HuH-7.5 (cell line): ENCODE measurements around the gene EIF4ENIF1.
A peak's percentile ranks its signal among the peaks of the same experiment; 100 is the strongest.
"Not testable (repeated sequence)": the region's sequence is repeated elsewhere in the genome, so short reads cannot be mapped to it uniquely, and the experiment has no call there.

Experiments
- DNase-seq: peaks from one replicate; pipeline ENCODE4 v3.0.0; 2011; ENCODE audit warnings: low spot score

Gene EIF4ENIF1

GRCh38 chr22:31489632-31490495 lies at the start of gene EIF4ENIF1:
Gene EIF4ENIF1 (minus strand): TSS chr22:31489842. CDS start chr22:31488718, 1,124 bp downstream.
- DNase-seq = peak; percentile 88

- DNase-seq = no peak
These were observed 49.2 kb upstream of the EIF4ENIF1 start for GRCh38 chr22:31538815-31539214.

- no peak for DNase-seq
These were observed 47.4 kb upstream of the EIF4ENIF1 start for GRCh38 chr22:31537019-31537535.

GRCh38 chr22:31533374-31533773 lies 43.7 kb upstream of the EIF4ENIF1 start:
- no peak for DNase-seq

GRCh38 chr22:31532060-31532459 lies 42.4 kb upstream of the EIF4ENIF1 start:
- no peak for DNase-seq

- DNase-seq = no peak
These were observed 41.2 kb upstream of the EIF4ENIF1 start for GRCh38 chr22:31530823-31531195.

GRCh38 chr22:31526270-31526669 lies 36.6 kb upstream of the EIF4ENIF1 start:
- DNase-seq = no peak

GRCh38 chr22:31524132-31524531 lies 34.5 kb upstream of the EIF4ENIF1 start:
- not testable (repeated sequence) for DNase-seq

GRCh38 chr22:31520051-31520450 lies 30.4 kb upstream of the EIF4ENIF1 start:
- no peak for DNase-seq

- DNase-seq = no peak
These were observed 19.6 kb upstream of the EIF4ENIF1 start for GRCh38 chr22:31509061-31509762.

- no peak for DNase-seq
These were observed 18.9 kb upstream of the EIF4ENIF1 start for GRCh38 chr22:31508536-31508935.

- not testable (repeated sequence) for DNase-seq
These were observed 17.9 kb upstream of the EIF4ENIF1 start for GRCh38 chr22:31507517-31507916.

- DNase-seq = no peak
These were observed 14.6 kb upstream of the EIF4ENIF1 start for GRCh38 chr22:31504282-31504681.

GRCh38 chr22:31503211-31503964 lies 13.7 kb upstream of the EIF4ENIF1 start:
- DNase-seq = no peak

GRCh38 chr22:31501738-31502137 lies 12.1 kb upstream of the EIF4ENIF1 start:
- DNase-seq = no peak

GRCh38 chr22:31497148-31497938 lies 7.7 kb upstream of the EIF4ENIF1 start:
- no peak for DNase-seq

GRCh38 chr22:31496735-31497146 lies 7.1 kb upstream of the EIF4ENIF1 start:
- DNase-seq = no peak

GRCh38 chr22:31496007-31496734 lies 6.5 kb upstream of the EIF4ENIF1 start, which contains the start of gene SFI1:
Gene SFI1 (plus strand): TSS chr22:31496536. CDS start chr22:31508285, 11,749 bp downstream.
- peak; percentile 80 for DNase-seq

GRCh38 chr22:31495343-31495742 lies 5.7 kb upstream of the EIF4ENIF1 start:
- DNase-seq = no peak

GRCh38 chr22:31493355-31493754 lies 3.7 kb upstream of the EIF4ENIF1 start:
- not testable (repeated sequence) for DNase-seq

GRCh38 chr22:31492151-31492550 lies 2.5 kb upstream of the EIF4ENIF1 start:
- no peak for DNase-seq
